Astrocyte of the cerebellum (primary cell): ENCODE data around the gene STARD13.

ENCODE experiments used
- DNase-seq: peaks from one replicate; pipeline ENCODE4 v3.0.0-alpha.2; 2011; ENCODE audit warnings: low read depth
- H3K4me3 ChIP-seq: 2 replicates; pipeline ENCODE4 v1.5.1; 2011; ENCODE audit warnings: mild to moderate bottlenecking, low read depth, low read length, moderate library complexity
- CTCF ChIP-seq: IDR thresholded peaks from 2 replicates; pipeline ENCODE4 v1.5.1; 2012; ENCODE audit warnings: low read length, low read depth, moderate library complexity, mild to moderate bottlenecking; ENCODE audit errors: missing control alignments
- in situ Hi-C: cut with HindIII; loops from 2 replicates; pipeline ENCODE4 v1.10.0; 2017; ENCODE audit warnings: low sequenced_read_pairs

Gene STARD13

DNA sequence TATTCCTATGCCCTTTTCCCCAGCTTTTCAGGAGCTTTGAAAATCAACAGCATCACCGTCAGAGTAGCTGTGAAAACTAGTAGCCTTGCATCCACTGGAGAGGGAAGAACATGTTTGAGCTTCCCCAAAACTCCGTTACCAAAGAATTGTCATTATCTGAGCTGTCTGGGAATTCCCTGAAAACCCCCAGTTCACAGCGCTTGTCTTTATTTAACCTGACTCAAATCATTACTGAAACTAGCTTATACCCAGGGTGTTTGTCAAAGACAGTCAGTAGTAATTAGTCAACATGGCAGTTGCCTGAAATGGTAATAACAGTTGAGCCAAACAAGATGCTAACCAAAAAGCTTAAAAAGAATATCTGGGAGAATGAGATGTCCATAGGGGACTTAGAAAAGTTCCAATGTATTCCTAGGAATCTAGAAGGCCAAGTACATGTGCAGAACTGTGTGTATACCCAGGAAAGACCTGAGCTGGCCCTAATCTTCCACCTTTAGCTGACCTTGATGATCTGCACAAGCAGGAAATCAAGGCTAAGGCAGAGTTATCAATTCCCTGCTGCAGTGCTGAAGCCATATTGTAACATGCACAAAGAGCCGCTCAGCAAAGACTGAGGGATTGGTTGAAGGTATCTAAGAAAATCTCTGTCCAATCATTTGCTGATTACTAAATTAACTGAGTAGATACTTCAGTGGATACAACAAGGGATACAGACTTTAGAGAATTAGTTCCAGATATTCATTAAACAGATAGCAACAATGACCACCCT lies 138.5 kb downstream of the STARD13 start:
- in situ Hi-C loops = no loop called here
- no peak overlapping the region for H3K4me3 ChIP-seq
- no peak for DNase-seq

GRCh38 chr13:33145667-33146066 lies 139.9 kb downstream of the STARD13 start:
- in situ Hi-C loops = no loop called here
- no peak for DNase-seq
- H3K4me3 ChIP-seq = no peak overlapping the region
- no peak for TF ChIP-seq CTCF

More for the DNA sequence above, 138.5 kb downstream of the STARD13 start:
- TF ChIP-seq CTCF = no peak

DNA sequence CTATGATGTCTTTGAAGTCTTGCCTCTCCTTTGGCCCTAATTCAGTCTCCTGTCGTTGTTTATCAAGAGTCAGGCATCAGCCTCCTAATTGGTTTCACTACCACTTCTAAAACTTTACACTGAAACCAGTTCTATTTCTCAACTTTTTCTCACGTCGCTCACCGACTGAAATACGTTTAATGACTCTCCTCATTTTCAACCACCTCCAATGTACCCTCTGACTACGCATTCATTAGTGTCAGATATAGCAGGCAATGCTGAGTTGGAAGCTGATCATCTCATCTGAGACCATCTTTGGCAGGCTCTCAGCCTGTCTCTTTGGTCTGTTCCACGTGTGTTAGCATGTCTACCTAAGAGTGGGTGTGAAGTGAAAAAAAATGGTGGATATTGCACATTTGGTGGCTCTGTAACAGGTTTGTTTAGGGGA lies 141.2 kb downstream of the STARD13 start:
- DNase-seq = no peak
- TF ChIP-seq CTCF = no peak
- no peak overlapping the region for H3K4me3 ChIP-seq
- in situ Hi-C loops = no loop called here

DNA sequence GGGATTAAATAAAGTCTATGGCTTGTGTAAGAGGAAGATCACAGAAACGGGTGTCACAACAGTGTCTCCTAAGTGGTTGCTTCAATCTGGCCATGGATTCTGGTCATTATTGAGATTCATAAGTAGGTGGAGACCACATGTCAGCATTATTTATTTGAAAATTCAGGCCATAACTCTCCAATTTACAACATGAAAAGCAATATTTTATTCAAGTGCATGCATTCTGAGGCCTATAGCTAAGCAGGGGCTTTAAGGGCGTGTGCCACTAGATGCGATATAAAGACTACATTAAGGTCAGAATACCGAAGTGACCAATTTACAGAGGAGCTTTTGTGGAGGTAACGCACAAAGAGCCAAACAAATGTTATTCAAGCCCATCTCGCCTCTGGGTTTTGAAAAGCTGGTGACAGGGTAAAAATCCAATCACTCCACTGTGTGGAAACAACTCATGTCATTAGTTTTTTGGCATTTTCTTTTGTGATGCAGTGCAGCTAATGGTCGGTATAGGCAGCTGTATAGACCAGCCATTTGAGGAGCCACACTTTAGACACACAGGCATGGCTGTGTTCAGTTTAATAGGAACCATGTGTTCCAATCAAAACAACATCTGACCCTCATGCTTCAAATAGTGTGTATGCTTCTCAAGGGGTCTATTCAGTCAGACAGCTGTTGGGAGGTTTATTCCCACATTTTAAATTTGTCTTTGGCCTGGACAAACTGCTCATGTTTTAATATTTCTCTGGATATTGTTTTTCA lies 145.6 kb downstream of the STARD13 start:
- H3K4me3 ChIP-seq = no peak overlapping the region
- TF ChIP-seq CTCF = no peak
- no peak for DNase-seq
- in situ Hi-C loops = no loop called here

DNA sequence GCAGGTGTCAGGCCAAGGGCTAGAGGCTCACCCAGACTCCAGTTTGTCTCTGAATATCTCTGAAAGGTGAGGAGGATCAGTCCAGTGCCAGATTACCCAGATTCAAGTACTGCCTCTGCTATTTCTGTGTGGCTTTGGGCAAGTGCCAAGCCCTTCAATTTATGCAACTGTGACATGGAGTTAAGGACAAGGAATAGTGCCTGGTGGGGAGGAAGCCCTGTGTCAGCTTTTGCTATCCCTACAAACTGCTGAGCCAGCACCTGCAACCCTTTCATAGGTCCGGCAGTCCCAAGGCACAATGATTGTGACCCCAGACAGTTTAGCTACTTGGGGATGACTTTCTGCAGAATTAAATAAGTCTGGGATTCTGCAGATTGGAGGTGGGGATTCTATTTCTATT lies 146.4 kb downstream of the STARD13 start:
- in situ Hi-C loops = no loop called here
- H3K4me3 ChIP-seq = no peak overlapping the region
- TF ChIP-seq CTCF = no peak
- DNase-seq = no peak

- H3K4me3 ChIP-seq = no peak overlapping the region
- in situ Hi-C loops = no loop called here
- no peak for TF ChIP-seq CTCF
- DNase-seq = no peak
Observed at GRCh38 chr13:33138441-33138840, 147.1 kb downstream of the STARD13 start.
